ENCODE data around the gene PDC. TPM values are rescaled to one million over a fixed set of nuclear protein-coding genes. Genes with fewer than 3 reads are reported as not detected.
"Not testable (repeated sequence)": the region's sequence is repeated elsewhere in the genome, so short reads cannot be mapped to it uniquely, and the experiment has no call there.

PDC gene
- total and polyA plus RNA-seq, 7 donors = not detected

GRCh38 chr1:186413319-186413718, 47.6 kb downstream of the PDC start:
- Histone ChIP-seq H3K36me3 (peaks cover 0 to 64% (median 5%) of the 10 kb centered on the region in 4 donors), H3K4me1 (no peaks in the 10 kb centered on the region), H3K9me3 (no peaks in the 10 kb centered on the region), H3K27ac (no peak overlapping the region), H3K4me3 (no peak overlapping the region), H3K27me3 (no peaks in the 10 kb centered on the region)
- TF ChIP-seq CTCF (IDR thresholded peaks at IDR 0.05) (no peak), POLR2AphosphoS5 (IDR thresholded peaks at IDR 0.05) (no peak), POLR2A (IDR thresholded peaks at IDR 0.05) (no peak), EP300 (IDR thresholded peaks at IDR 0.05) (no peak)
- WGBS, 2 donors = 95 to 98% methylated on average over 1 of the region's 1 CpG
- no peak for DNase-seq
- intact Hi-C loops (cut with DNase I) = no loop called here

GRCh38 chr1:186409091-186409490, 51.8 kb downstream of the PDC start:
- no peaks in the 10 kb centered on the region for H3K4me1 ChIP-seq
- H3K4me3 ChIP-seq = no peak overlapping the region
- no peak for TF ChIP-seq EP300 (IDR thresholded peaks at IDR 0.05)
- no peak for TF ChIP-seq POLR2A (IDR thresholded peaks at IDR 0.05)
- no peak for TF ChIP-seq CTCF (IDR thresholded peaks at IDR 0.05)
- no peak for TF ChIP-seq POLR2AphosphoS5 (IDR thresholded peaks at IDR 0.05)
- peaks cover 0 to 87% (median 20%) of the 10 kb centered on the region in 4 donors for H3K36me3 ChIP-seq
- H3K27ac ChIP-seq = no peak overlapping the region
- DNase-seq = no peak
- 77 to 79% methylated on average over 3 of the region's 3 CpGs for WGBS, 2 donors
- no peaks in the 10 kb centered on the region for H3K27me3 ChIP-seq
- intact Hi-C loops (cut with DNase I) = loop anchor here (10.0 kb wide), 1 partner anchor 276 kb away; the partner anchor contains the start of gene PTGS2
- H3K9me3 ChIP-seq = no peaks in the 10 kb centered on the region

GRCh38 chr1:186404454-186405051, 56.4 kb downstream of the PDC start:
- no peaks in the 10 kb centered on the region for H3K27me3 ChIP-seq
- no peaks in the 10 kb centered on the region for H3K4me1 ChIP-seq
- H3K36me3 ChIP-seq = peaks cover 0 to 77% (median 22%) of the 10 kb centered on the region in 4 donors
- intact Hi-C loops (cut with DNase I) = loop anchor here (10.0 kb wide), 1 partner anchor 280 kb away; the partner anchor contains the start of gene PTGS2
- H3K9me3 ChIP-seq = no peaks in the 10 kb centered on the region
- H3K4me3 ChIP-seq = no peak overlapping the region
- DNase-seq = no peak
- 43 to 50% methylated on average over 5 of the region's 5 CpGs for WGBS, 2 donors
- TF ChIP-seq EP300 (IDR thresholded peaks at IDR 0.05) (no peak), CTCF (IDR thresholded peaks at IDR 0.05) (peak in 3 of 4 experiments; percentile 45 to 54 (median 50))
- H3K27ac ChIP-seq = no peak overlapping the region

GRCh38 chr1:186403632-186404031, 57.3 kb downstream of the PDC start:
- Histone ChIP-seq H3K36me3 (peaks cover 0 to 77% (median 21%) of the 10 kb centered on the region in 4 donors), H3K9me3 (no peaks in the 10 kb centered on the region), H3K27me3 (no peaks in the 10 kb centered on the region), H3K4me1 (no peaks in the 10 kb centered on the region), H3K4me3 (no peak overlapping the region), H3K27ac (no peak overlapping the region)
- no peak for TF ChIP-seq CTCF (IDR thresholded peaks at IDR 0.05)
- intact Hi-C loops (cut with DNase I) = loop anchor here (10.0 kb wide), 1 partner anchor 281 kb away; the partner anchor contains the start of gene PTGS2
- no peak for DNase-seq

- H3K4me1 ChIP-seq, DNase-seq, H3K27ac ChIP-seq, H3K9me3 ChIP-seq, H3K4me3 ChIP-seq, H3K27me3 ChIP-seq: not testable (repeated sequence)
- 93 to 99% methylated on average over 2 of the region's 2 CpGs for WGBS, 2 donors
- intact Hi-C loops (cut with DNase I) = loop anchor here (10.0 kb wide), 1 partner anchor 283 kb away; the partner anchor contains the start of gene PTGS2
- peaks cover 0 to 80% (median 15%) of the 10 kb centered on the region in 4 donors for H3K36me3 ChIP-seq
Measured at GRCh38 chr1:186401446-186401845, 59.5 kb downstream of the PDC start.

Other genes starting within 250 kb of the PDC start
- gene PRG4, start 164.8 kb downstream of the PDC start, total RNA-seq = 1 to 10 TPM in 1 of 4 donors, under 1 TPM in 2, not detected in 1; under 0.01 to 3.6 (median 0.81) TPM
- under 1 TPM; under 0.01 to 0.23 (median 0.23) TPM for gene PRG4, start 164.8 kb downstream of the PDC start, polyA plus RNA-seq
- gene TPR, start 85.9 kb downstream of the PDC start, total RNA-seq = 10 to 100 TPM; 63.2 to 80.6 (median 72.1) TPM
- 10 to 100 TPM in 1 of 3 donors, 1 to 10 TPM in 2; 5.1 to 26.3 (median 9.6) TPM for gene TPR, start 85.9 kb downstream of the PDC start, polyA plus RNA-seq
- gene ODR4, start 85.3 kb downstream of the PDC start, total RNA-seq = 10 to 100 TPM in 3 of 4 donors, 1 to 10 TPM in 1; 9.0 to 24.4 (median 18.5) TPM
- gene ODR4, start 85.3 kb downstream of the PDC start, polyA plus RNA-seq = 1 to 10 TPM; 4.2 to 8.8 (median 4.6) TPM
- gene PTGS2, start 219.3 kb upstream of the PDC start, total RNA-seq = 100 to 1,000 TPM in 1 of 4 donors, 10 to 100 TPM in 3; 16.1 to 118 (median 31.1) TPM
- 1 to 10 TPM in 2 of 3 donors, under 1 TPM in 1; 0.60 to 8.1 (median 3.0) TPM for gene PTGS2, start 219.3 kb upstream of the PDC start, polyA plus RNA-seq